Stimulated activated CD4-positive, alpha-beta T cell treated with anti-CD3 and anti-CD28 coated beads, Interleukin-4, amount 100 ng/mL, for 48 hours (primary cell): ENCODE results near the gene ACADS.

ENCODE experiments used
- DNase-seq, 2 donors: peaks; one replicate each; pipeline ENCODE4 v3.0.0-alpha.2; 2020; ENCODE audit warnings: low read depth in 2 of 2

ACADS gene

DNA sequence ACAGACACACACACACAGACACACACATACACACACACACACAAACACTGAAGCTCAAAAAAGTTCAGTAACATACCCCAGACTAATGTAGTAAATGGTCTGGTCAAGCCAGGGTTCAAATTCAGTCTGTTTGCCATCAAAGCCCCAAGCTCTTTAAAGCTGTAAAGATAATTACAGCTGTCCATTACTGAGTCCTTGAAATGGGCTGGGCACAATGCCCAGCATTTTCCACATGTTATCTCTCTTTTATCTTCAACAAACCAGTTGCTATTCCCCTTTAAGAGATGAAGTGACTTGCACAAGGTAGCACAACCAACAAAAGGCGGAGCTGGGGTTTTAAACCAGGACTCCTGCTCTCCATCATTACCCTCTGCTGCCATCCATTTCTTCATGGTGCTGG lies 23.0 kb upstream of the ACADS start:
- no peak for DNase-seq

DNA sequence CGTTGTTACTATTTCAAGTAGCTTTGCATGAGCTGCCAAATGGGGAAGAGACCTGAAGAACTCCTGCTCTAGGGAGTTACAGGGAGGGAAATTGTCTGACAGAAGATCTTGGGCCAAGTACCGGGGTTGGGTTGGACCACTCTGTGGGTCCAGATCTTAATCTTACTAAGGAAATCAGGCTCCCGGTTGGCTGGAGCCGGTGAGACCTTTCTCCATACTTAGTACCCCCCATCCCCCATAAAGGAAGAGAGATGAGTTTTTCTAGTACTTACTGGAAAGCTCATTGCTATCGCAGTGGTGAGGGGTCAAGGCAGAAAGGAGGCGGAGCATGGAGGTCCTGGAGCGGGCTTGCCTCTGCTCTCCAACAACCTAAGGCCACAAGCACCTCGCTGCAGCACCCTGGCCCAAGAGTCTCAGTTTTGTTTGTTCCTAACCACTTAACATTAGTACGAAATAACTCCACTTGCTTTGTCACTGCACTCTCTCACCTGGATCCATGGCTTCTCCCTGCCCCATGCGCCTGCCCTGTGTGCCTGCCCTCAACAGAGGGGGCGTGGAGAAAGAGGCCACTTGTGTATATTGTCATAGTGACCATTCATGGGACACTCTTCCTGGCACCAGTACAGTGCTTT lies 22.2 kb upstream of the ACADS start:
- no peak for DNase-seq

DNA sequence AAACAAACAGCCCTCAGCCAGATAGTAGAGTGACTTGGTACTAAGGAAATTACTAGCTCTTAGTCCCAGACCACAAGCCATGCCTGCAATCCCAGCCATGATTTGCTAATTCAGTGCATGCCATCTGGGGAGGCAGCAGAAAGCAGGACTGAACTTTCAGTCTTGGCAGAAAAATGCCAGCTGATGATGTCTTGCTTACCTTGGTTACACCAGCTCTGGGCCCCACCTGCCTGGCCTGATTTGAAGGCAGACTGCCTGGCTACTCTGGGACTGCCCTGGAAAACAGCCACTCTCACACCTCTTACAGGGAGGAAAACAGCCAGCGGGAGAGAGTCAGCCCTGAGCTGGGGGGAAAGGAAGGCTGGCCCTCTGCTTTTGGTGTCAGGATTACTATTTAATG lies 20.0 kb upstream of the ACADS start:
- no peak for DNase-seq

DNA sequence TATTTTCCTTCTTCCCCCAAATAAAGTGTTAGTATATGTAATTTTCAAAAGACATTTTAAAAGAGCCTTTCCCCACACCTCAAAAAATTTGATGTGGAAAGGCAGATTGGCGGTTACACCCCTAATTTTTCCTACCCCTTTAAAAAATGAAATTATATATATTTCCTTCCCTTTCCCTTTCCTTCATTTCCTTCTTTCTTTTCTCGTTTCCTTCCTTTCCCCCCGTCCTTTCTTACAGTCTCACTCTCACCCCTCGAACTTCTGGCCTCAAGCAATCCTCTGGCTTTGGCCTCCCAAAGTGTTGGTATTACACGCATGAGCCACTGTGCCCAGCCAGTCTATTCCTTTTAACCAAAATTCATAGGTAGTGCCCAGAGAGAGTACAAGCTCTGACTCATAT lies 19.6 kb upstream of the ACADS start:
- DNase-seq = no peak

DNA sequence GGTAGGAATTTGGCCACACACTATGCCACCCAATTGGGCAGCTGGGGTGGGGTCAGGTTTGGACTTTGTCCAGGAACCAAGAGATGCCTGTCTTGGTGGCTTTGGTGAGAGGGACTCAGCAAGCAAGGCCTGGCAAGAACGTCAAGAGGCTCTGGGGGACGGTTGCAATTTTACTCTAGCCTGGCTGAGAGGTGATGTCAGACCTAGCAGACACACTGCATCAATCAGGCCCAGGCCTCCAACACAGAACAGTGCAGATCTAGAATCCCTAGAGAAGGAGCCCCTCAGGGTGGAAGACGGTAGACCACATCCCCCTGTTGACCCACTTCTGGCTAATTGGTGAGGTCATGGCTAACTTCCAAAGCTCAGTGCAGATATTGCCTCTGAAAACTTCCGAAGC lies 17.0 kb upstream of the ACADS start:
- no peak for DNase-seq

DNA sequence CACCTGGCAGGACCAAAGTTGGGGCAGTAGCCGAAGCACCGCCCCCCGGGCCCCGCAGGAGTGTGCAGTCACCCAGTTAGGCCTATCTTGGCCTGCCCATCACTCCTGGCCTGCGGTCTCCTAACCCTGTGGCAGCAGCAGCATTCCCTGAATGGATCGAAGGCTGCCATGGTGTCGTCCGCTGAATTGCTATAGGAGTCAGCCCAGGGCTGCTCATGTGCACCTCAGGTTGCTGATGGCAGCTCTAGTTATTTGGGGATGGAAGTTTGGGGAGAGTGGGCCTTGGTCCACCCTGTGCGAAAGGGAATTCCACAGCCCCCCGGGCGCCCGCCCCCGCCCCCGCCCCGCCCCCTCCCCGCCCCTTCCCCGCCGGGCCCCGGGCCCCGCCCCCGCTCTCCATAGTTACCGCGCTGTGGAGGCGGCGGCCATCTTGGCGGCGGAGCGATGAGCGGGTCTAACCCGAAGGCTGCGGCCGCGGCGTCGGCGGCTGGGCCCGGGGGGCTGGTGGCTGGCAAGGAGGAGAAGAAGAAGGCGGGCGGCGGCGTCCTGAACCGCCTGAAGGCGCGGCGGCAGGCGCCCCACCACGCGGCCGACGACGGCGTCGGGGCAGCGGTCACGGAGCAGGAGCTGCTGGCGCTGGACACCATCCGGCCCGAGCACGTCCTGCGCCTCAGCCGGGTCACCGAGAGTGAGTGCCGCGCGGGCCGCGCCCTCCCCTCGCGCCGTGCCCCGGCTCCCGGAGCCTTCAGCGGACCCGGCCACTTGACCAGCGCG lies 15.4 kb upstream of the ACADS start, which contains the start of gene UNC119B:
Gene UNC119B, plus strand, starts transcription at position 428 of the 774 bp plus-strand sequence. Its CDS starts 17 bp downstream, at position 445.
- DNase-seq = peak; percentile 63 to 71

DNA sequence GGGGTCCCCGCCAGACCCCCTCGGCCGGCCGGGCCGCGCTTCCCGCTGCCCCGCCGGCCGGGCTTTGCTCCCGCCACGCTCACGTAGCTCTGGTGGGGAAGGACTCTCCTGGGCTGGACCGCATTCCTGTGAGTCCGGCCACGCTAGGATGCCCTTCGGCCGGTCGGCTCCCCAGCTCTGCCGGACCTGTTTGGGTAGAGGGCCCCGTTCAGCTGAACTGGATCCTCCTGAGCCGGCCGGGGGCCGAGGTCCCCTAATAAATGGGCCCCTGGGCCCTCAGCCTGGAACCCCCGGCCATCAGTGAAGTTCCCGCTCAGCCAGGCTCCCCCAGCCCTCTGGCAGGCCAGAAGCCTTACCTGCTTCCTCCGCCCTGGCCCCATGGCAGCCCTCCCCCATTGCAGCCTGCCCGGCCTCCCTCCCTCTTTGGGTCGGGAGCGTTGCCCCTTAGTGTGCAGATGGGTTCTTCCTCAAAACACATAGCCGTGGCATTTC lies 14.8 kb upstream of the ACADS start:
- DNase-seq = no peak

DNA sequence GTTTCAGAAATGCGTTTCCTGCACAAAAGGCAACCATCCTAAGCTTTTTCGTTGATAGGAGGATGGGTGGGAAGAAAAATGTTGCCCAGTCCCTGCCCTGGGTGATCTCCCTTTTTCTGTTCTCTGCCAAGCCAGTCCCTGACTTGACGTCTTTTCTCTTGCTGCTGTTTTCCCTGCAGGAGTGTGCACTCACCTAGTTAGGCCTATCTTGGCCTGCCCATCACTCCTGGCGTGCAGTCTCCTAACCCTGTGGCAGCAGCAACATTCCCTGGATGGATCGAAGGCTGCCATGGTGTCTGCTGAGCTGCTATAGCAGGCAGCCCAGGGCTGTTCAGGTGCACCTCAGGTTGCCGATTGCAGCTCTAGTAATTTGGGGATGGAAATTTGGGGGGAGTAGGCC lies 14.2 kb upstream of the ACADS start:
- DNase-seq = no peak

DNA sequence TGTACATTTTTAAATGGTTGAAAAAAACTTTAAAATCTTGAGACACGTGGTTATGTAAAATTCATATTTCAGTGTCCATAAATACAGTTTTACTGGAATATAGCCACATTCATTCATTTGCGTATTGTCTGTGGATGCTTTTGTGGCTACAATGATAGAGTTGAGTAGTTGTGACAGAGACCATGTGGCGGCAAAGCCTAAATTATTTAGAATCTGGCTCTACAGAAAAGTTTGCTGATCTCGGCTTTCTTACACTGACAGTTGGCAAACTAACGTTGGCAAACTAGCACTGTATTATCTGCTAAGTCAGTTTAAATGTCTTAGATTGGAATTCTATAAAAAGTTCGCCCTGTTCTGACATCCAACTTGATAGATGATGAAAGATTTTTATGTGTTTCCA lies 13.0 kb upstream of the ACADS start:
- no peak for DNase-seq

DNA sequence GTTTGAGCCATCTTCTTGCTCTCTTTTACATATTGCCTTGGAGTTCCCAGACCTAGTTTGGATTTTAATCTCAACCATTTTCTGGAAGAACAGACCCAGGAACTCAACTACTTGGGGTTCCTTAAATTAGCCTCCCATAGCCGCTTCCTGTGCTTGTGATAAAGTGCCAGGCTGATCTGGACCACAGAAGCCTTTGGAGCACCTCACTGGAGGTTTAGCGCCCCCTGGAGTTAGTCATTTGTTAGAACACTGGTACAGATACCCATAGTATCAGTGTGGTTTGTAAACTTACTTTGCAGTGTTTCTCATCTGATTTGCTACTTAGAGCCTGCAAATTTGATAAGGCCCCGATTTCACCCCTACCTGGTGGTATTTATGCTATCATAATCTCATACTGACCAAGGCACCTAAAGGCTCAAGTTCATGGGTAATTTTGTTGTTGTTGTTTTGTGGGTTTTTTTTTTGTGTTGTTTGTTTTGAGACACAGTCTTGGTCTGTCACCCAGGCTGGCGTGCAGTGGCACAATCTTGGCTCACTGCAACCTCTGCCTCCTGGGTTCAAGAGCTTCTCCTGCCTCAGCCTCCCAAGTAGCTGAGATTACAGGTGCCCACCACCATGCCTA lies 11.7 kb upstream of the ACADS start:
- DNase-seq = peak; percentile 60 to 72

DNA sequence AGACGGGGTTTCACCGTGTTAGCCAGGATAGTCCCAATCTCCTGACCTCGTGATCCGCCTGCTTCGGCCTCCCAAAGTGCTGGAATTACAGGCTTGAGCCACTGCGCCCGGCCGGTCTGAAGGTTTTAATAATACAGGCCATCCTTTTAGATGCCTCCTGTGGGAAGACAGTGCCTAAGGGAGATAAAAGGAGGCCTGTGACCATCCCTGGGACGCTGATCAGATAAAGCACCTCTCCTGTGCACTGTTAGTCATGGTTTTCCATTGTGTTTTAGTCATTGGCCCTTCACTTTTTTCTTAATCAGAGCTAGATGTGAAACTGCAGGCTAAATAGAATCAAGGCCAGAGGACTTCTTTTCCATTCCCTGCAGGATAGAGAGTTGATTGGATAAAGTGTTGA lies 7.6 kb upstream of the ACADS start:
- DNase-seq = no peak

DNA sequence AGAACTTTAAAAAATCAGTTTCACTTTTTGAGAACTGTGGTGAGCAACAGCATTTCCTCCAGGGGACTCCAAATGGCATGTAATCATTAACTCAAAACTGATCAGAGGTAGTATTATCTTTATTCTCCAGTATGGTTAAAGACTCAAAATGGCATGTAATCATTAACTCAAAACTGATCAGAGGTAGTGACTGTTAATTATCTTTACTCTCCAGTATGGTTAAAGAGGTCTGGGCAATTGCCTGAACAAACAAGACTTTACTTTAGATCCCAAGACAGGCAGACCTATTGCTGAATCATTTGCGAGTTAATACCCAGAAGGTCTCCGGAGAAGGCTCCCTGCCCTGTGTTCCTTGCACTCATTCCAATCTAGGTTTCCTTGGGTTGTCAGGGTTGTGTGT lies 6.6 kb upstream of the ACADS start:
- no peak for DNase-seq

DNA sequence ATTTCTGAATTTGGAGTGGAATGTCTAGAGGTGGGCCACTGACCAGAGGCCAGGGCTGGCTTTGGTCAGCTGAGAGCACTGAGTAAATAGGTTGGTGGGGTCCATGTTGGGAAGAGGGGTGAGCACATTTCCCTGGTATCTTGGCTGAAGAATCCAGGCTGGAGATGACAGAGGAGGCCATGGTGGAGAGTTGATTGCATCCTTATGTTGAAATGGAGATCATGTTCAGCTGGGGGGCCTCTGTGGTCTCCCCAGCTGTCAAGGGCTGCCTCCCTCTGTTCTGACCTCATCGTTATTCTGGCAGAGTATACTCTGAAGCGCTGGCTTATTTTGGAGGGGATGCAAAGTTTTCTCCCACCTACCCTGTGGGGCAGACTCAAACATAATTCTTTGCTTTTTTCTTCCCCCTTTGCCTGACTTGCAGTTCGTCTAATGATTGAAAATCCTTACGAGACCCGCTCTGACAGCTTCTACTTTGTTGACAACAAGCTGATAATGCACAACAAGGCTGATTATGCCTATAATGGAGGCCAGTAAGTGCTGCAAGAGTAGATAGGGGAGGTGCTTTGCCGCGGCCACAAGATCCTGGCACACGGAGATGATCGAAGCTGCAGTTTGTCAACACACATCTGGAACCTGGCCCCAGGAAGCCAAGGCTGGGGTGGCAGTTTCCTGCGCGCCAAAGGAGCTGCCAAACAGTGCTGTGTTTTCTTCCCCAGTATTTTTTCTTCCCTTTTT lies 6.0 kb upstream of the ACADS start:
- DNase-seq = no peak

DNA sequence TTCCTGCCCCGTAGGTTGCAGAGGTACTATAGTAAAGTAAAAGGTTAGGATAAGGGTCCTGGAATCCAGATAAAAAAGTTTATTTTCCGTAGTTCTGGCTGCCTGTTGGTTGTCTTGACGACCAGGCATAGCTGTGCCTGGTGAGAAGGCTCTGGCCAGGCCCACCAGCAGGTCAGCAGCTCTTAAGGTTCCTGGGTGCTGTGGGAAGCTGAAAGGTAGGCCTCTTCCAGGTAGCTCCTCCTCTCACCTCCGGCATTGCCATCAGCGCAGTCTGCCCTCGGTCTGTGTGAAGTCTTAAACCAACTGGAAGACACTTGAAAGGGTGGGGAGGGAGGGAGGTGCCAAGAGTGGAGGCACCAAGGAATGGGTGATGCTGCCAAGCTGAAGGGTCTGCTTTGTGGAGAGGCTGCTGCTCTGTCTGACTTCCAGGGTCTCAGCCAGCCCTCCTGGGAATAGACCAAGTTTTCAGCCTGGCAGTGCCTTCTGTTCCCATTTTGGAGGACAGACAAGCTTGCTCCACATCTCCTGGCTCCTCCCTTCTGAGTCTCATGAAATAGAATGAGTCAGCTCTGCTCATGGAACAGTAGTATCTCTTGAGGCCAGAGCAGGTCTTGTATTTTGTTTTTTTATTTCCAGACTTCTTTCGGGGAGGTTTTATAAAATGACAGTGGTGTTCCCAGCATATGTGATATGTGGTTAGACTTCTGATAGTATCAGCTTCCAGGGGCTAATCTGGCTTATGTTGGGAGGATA lies 5.2 kb upstream of the ACADS start:
- DNase-seq = no peak

DNA sequence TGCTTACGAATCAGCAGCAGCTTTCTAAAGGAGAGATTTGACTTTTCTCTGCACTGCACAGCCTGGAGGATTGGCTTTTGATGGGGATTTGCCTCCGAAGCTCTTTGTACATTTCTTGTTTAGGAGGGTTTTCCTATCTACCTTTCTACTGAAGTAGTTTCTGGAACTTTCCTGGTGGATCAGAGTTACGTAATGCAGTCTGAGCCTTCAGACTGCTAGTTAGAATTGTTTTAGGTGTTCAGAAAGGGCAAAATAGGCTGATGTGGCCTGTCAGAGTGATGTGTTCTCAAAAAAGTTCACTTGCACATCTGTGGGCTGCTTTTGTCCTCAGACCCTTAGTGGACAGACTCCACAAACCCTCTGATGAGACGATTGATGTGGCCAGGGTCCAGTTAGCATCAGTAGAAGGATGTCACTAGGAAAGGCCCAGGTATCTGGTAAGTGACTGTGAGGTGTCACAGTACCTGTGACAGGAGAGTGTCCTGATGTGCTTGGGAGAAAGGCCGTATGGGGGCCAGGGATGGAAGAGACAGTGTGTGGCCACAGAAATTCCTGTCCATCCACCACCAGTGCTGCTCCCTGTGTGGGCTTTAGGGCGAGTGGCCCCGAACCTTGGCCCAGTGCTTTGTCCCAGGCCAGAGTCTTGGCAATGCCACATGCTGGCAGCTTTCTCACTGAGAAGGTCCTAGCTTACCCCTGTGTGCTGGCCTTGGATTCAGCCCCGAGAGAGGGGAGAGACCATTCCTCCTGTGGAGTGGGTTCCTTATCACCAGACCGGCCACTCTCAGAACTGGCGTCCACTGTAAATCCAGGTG lies 4.4 kb upstream of the ACADS start:
- no peak for DNase-seq

DNA sequence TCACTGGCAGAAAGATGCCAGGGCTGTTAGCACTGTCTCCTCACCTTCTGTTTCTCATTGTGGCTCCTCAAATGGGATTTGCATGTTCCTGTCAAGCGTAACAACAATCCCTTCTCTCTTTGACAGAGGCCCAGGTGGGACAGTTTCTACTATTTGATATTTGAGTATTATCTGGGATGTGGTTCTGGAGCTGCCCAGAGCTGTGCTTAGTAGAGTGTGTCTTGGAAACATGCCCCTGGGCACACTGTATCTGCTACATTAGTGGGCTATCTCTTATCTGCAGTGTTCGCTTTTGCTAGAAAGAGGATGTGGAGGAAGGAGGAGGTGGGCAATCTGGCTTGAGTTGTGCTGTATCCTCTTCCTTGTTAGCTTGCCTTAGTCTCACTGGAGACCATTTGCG lies 3.8 kb upstream of the ACADS start:
- no peak for DNase-seq

DNA sequence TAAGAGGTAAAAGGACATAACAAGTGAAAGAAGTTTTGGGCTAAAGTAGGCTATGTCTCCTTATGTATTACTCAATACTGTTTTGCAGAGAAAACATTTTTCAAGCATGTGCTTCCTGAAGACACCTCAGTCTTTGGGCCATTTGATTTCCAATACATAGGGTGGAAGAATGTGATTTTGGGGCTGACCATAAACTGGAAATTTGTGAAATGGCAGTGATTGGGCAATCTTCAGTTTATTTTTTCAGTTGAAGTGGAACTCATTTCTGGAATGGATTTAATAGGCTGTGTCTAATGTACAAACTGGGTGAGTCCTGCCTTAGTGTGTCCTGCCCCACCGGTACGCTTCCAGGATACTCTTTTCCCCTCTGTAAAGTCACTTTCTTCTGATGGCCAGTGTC lies 2.8 kb upstream of the ACADS start:
- DNase-seq = no peak

DNA sequence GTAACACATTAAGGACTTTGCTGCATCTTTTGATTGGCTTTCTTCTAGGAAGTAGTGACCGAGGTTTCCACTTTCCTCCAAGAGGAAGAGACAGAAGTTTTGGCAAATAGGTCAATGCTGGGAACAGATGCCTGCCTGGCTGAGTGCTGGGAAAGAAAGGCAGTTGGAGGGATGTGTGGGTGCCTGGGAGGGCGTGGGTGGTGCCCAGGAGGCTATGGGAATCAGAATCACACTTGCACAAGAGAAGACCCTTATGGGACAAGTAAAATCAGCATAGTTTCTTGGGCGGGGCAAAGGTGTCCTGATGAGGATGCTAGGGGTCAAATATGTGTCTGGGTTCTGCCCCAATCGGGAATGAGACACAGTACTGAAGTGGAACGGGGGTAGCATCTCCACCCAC lies 906 bp upstream of the ACADS start:
- DNase-seq = no peak

DNA sequence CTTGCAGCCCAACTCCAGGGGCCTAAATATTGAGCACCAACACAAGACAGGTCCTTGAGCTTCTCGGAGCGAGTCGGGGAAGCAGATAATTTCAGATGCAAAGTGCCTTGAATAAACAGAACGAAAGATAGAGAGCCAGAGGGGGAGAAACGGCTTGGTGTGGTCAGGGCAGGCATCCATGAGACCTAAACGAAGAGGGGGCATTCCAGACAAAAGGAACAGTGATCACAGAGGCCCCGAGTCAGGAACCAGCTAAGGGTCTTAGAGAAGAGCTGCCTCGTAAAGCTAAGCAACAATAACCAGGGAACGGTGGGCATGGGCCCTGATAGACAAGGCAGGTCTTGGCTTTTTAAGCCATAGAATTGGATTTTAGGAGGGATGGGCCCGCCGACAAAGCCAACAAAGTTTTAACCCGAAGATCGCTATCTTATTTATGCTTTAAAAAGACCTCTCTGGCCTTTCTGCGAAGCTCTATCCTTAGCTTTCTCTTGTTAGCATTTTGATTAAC lies 421 bp upstream of the ACADS start:
- DNase-seq = no peak

DNA sequence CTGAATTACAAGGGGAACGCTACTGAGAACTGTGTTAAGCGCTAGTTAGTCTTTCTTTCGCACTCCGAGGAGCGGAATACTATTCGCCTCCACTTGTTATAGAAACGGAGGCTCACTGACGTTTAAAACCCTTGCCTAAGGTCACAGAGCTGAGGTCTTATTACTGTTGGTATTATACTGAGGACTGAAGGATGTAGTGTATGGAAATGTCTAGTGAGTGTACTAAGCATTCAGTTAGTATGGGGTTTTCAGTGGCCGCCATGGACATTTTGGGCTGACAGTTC lies 826 bp downstream of the ACADS start:
- DNase-seq = no peak

DNA sequence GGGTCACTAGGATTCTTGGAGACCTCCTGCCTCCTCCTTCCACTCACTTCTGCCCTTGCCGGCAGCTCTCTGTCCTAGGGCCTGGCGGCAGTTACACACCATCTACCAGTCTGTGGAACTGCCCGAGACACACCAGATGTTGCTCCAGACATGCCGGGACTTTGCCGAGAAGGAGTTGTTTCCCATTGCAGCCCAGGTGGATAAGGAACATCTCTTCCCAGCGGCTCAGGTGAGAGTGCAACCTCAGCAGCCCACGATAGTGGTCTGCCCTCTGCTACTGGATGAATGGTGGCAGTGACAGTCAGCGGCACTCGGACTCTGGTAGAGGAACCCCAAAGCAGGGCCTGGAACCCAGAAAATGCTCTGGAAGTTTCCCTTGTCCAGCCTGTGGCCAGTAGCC lies 1.3 kb downstream of the ACADS start:
- DNase-seq = no peak
